ENCODE data around the gene LRRC4B. TPM values are rescaled to one million over a fixed set of nuclear protein-coding genes. Genes with fewer than 3 reads are reported as not detected.
A peak's percentile ranks its signal among the peaks of the same experiment; 100 is the strongest.

The LRRC4B gene
- total and polyA plus RNA-seq, 2 of the 4 experiments (the other 2 are of a cell fraction), result 0.03 TPM; not detected in 1

GRCh38 chr19:50514346-50515167 lies 53.7 kb downstream of the LRRC4B start:
- no peak overlapping the region for H3K4me2 ChIP-seq (ENCODE audit: low read depth, low read length)
- no peaks in the 10 kb centered on the region for H3K36me3 ChIP-seq (ENCODE audit: control insufficient read depth, insufficient read depth, low read length)
- ChIA-PET CTCF (interaction anchor here (0.6 kb wide), 1 partner anchor 421 kb away, joined by 3 read pairs; no protein-coding TSS in a partner anchor), POLR2A (ENCODE audit: unreplicated experiment) (no interaction called here)
- no peak overlapping the region for H2BK5ac ChIP-seq (ENCODE audit: low read depth, low read length, poor library complexity, severe bottlenecking)
- no peak overlapping the region for H4K91ac ChIP-seq (ENCODE audit: insufficient read depth, low read depth, low read length)
- DNase-seq, result no peak
- no peak overlapping the region for H3K23ac ChIP-seq (ENCODE audit: low read depth, low read length)
- no peak for TF ChIP-seq RFX5 (IDR thresholded peaks at IDR 0.05; ENCODE audit: low read depth, low read length)
- no peak for TF ChIP-seq CEBPB (IDR thresholded peaks at IDR 0.05; ENCODE audit: low read depth, low read length)
- TF ChIP-seq BHLHE40 (IDR thresholded peaks at IDR 0.05; ENCODE audit: low read depth, low read length), result no peak
- no peak for TF ChIP-seq MXI1 (IDR thresholded peaks at IDR 0.05; ENCODE audit: borderline replicate concordance, low read depth, low read length)
- no peak overlapping the region for H2BK20ac ChIP-seq (ENCODE audit: low read depth, low read length)
- BruUV-seq (replicated peaks), result no TSS peak
- H3K4me1 ChIP-seq (ENCODE audit: control insufficient read depth, insufficient read depth, low read length), result peaks cover 3% of the 10 kb centered on the region
- H2AFZ ChIP-seq (replicated peaks; ENCODE audit: low read length, poor library complexity), result peak overlapping the region; percentile 14
- H4K5ac ChIP-seq (ENCODE audit: low read depth, low read length), result no peak overlapping the region
- H3K27ac ChIP-seq (ENCODE audit: insufficient read depth, low read length), result no peak overlapping the region
- H2BK15ac ChIP-seq (ENCODE audit: low read depth, low read length), result no peak overlapping the region
- no peak overlapping the region for H3K18ac ChIP-seq (ENCODE audit: low read depth, low read length)
- no peak overlapping the region for H3K4ac ChIP-seq (ENCODE audit: low read depth, low read length)
- peaks cover 5 to 10% of the 10 kb centered on the region in 2 experiments; a peak in 3 of 4 replicates for H3K79me1 ChIP-seq (ENCODE audit: low read depth in 1 of 2, low read length in 2 of 2)
- H3K9me3 ChIP-seq (ENCODE audit: control insufficient read depth, insufficient read depth, low read length), result no peaks in the 10 kb centered on the region
- intact Hi-C loops (cut with micrococcal nuclease) (no loop called here), in situ Hi-C loops (cut with MboI; ENCODE audit: low sequenced_read_pairs) (no loop called here), dilution Hi-C loops (cut with HindIII; ENCODE audit: low sequenced_read_pairs, unreplicated experiment) (no loop called here)
- WGBS, 2 experiments (ENCODE audit: extremely low coverage in 2 of 2, insufficient read length in 1 of 2), result 22% methylated on average over 9 of the region's 38 CpGs; no CpG with 5 or more reads in 1 of the 2 experiments
- no peak overlapping the region for H2AK9ac ChIP-seq (replicated peaks; ENCODE audit: low read depth, low read length, poor library complexity)
- ATAC-seq (ENCODE audit: low read depth), result no peak
- H3K56ac ChIP-seq (ENCODE audit: extremely low read depth, insufficient read depth, low read length), result no peak overlapping the region
- H4K20me1 ChIP-seq (ENCODE audit: insufficient read depth, low read length), result no peaks in the 10 kb centered on the region
- H3K9me1 ChIP-seq (ENCODE audit: insufficient read depth, low read length), result no peaks in the 10 kb centered on the region; the same call in 1 of the 2 replicates
- H3K27me3 ChIP-seq (ENCODE audit: control insufficient read depth, insufficient read depth, low read length), result no peaks in the 10 kb centered on the region
- no peak overlapping the region for H3K9ac ChIP-seq (ENCODE audit: low read depth, low read length)
- no peak overlapping the region for H2AK5ac ChIP-seq (ENCODE audit: low read depth, low read length)
- no peak overlapping the region for H4K8ac ChIP-seq (ENCODE audit: low read depth in 2 of 2, low read length in 2 of 2)
- H2BK120ac ChIP-seq (ENCODE audit: low read depth, low read length), result no peak overlapping the region
- no peak overlapping the region for H3K14ac ChIP-seq (replicated peaks; ENCODE audit: low read depth, low read length)
- no peak overlapping the region for H3K4me3 ChIP-seq (ENCODE audit: insufficient read depth, low read depth, low read length)

All from IMR-90 (cell line).